ENCODE measurements around the gene SOX30. TPM values are rescaled to one million over a fixed set of nuclear protein-coding genes. Genes with fewer than 3 reads are reported as not detected.

Gene SOX30
- total and polyA plus RNA-seq, 4 donors: under 0.01 to 0.21 TPM; not detected in 2

GRCh38 chr5:157682257-157682656, 30.0 kb upstream of the SOX30 start:
- Histone ChIP-seq H3K4me3 (ENCODE audit: low read depth in 1 of 3, low read length in 3 of 3) (no peak overlapping the region), H3K9me3 (ENCODE audit: control insufficient read depth in 4 of 4, low read length in 3 of 4) (no peaks in the 10 kb centered on the region), H3K4me1 (ENCODE audit: control insufficient read depth in 4 of 4, insufficient read depth in 4 of 4, low read length in 3 of 4) (no peaks in the 10 kb centered on the region), H3K27ac (ENCODE audit: low read depth in 1 of 2, low read length in 2 of 2) (no peak overlapping the region), H3K27me3 (ENCODE audit: control insufficient read depth in 4 of 4, insufficient read depth in 4 of 4, low read length in 3 of 4) (no peaks in the 10 kb centered on the region), H3K9ac (ENCODE audit: low read depth in 1 of 2, low read length in 2 of 2) (no peak overlapping the region), H3K36me3 (ENCODE audit: control insufficient read depth in 4 of 4, insufficient read depth in 3 of 4, low read depth in 1 of 4, low read length in 3 of 4) (no peaks in the 10 kb centered on the region)
- WGBS: 60% methylated on average over 3 of the region's 3 CpGs
- TF ChIP-seq FOXA1 (IDR thresholded peaks at IDR 0.05) (no peak), FOXA2 (IDR thresholded peaks at IDR 0.05) (no peak), ATF3 (IDR thresholded peaks at IDR 0.05) (no peak), NR2F2 (IDR thresholded peaks at IDR 0.05) (no peak)
- TF ChIP-seq, protein P1, sequence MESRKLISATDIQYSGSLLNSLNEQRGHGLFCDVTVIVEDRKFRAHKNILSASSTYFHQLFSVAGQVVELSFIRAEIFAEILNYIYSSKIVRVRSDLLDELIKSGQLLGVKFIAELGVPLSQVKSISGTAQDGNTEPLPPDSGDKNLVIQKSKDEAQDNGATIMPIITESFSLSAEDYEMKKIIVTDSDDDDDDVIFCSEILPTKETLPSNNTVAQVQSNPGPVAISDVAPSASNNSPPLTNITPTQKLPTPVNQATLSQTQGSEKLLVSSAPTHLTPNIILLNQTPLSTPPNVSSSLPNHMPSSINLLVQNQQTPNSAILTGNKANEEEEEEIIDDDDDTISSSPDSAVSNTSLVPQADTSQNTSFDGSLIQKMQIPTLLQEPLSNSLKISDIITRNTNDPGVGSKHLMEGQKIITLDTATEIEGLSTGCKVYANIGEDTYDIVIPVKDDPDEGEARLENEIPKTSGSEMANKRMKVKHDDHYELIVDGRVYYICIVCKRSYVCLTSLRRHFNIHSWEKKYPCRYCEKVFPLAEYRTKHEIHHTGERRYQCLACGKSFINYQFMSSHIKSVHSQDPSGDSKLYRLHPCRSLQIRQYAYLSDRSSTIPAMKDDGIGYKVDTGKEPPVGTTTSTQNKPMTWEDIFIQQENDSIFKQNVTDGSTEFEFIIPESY (IDR thresholded peaks at IDR 0.05): no peak
- no peak for DNase-seq (ENCODE audit: low spot score)

GRCh38 chr5:157681048-157681447, 28.8 kb upstream of the SOX30 start:
- no peaks in the 10 kb centered on the region for H3K4me1 ChIP-seq (ENCODE audit: control insufficient read depth in 4 of 4, insufficient read depth in 4 of 4, low read length in 3 of 4)
- H3K27me3 ChIP-seq (ENCODE audit: control insufficient read depth in 4 of 4, insufficient read depth in 4 of 4, low read length in 3 of 4): no peaks in the 10 kb centered on the region
- H3K9me3 ChIP-seq (ENCODE audit: control insufficient read depth in 4 of 4, low read length in 3 of 4): no peaks in the 10 kb centered on the region
- TF ChIP-seq NR2F2 (IDR thresholded peaks at IDR 0.05): no peak
- no peak for TF ChIP-seq GABPA (IDR thresholded peaks at IDR 0.05 in 1 of 2, conservative IDR thresholded peaks at IDR 0.05 in 1 of 2)
- TF ChIP-seq ATF3 (IDR thresholded peaks at IDR 0.05): no peak
- no peak overlapping the region for H3K9ac ChIP-seq (ENCODE audit: low read depth in 1 of 2, low read length in 2 of 2)
- H3K4me3 ChIP-seq (ENCODE audit: low read depth in 1 of 3, low read length in 3 of 3): no peak overlapping the region
- 84% methylated on average over 4 of the region's 4 CpGs for WGBS
- no peak overlapping the region for H3K27ac ChIP-seq (ENCODE audit: low read depth in 1 of 2, low read length in 2 of 2)
- no peaks in the 10 kb centered on the region for H3K36me3 ChIP-seq (ENCODE audit: control insufficient read depth in 4 of 4, insufficient read depth in 3 of 4, low read depth in 1 of 4, low read length in 3 of 4)
- no peak for DNase-seq (ENCODE audit: low spot score)

- H3K27me3 ChIP-seq (ENCODE audit: control insufficient read depth in 4 of 4, insufficient read depth in 4 of 4, low read length in 3 of 4): no peaks in the 10 kb centered on the region
- H3K4me1 ChIP-seq (ENCODE audit: control insufficient read depth in 4 of 4, insufficient read depth in 4 of 4, low read length in 3 of 4): no peaks in the 10 kb centered on the region
- 99% methylated on average over 2 of the region's 2 CpGs for WGBS
- no peak overlapping the region for H3K9ac ChIP-seq (ENCODE audit: low read depth in 1 of 2, low read length in 2 of 2)
- H3K9me3 ChIP-seq (ENCODE audit: control insufficient read depth in 4 of 4, low read length in 3 of 4): no peaks in the 10 kb centered on the region
- TF ChIP-seq HNF4A (conservative IDR thresholded peaks at IDR 0.05) (no peak), ATF3 (IDR thresholded peaks at IDR 0.05) (no peak), RXRA (IDR thresholded peaks at IDR 0.05) (no peak)
- no peak overlapping the region for H3K4me3 ChIP-seq (ENCODE audit: low read depth in 1 of 3, low read length in 3 of 3)
- no peak overlapping the region for H3K27ac ChIP-seq (ENCODE audit: low read depth in 1 of 2, low read length in 2 of 2)
- DNase-seq (ENCODE audit: low spot score): no peak
- no peaks in the 10 kb centered on the region for H3K36me3 ChIP-seq (ENCODE audit: control insufficient read depth in 4 of 4, insufficient read depth in 3 of 4, low read depth in 1 of 4, low read length in 3 of 4)
Measured at GRCh38 chr5:157680239-157680638, 28.0 kb upstream of the SOX30 start.

DNA sequence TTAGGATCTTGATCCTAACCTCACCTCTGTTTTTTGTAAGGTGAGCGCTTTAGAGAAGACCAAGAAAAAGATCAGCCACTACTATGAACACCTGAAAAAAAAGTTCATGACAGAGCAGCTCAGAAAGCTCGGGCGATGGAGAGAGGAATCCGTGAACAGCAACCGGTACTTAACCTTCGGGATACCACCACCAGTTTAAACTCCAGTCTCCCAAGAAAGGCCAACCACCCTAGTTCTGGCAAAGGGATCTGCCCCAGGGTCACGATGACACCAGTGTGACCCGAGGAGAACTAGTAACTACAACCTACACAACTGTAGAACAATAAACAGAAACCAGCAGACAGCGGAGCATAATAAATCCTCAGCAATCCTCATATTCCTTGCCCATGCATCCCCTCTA, 27.6 kb upstream of the SOX30 start:
- H3K4me1 ChIP-seq (ENCODE audit: control insufficient read depth in 4 of 4, insufficient read depth in 4 of 4, low read length in 3 of 4): no peaks in the 10 kb centered on the region
- 95% methylated on average over 9 of the region's 9 CpGs for WGBS
- DNase-seq (ENCODE audit: low spot score): no peak
- no peak overlapping the region for H3K9ac ChIP-seq (ENCODE audit: low read depth in 1 of 2, low read length in 2 of 2)
- H3K36me3 ChIP-seq (ENCODE audit: control insufficient read depth in 4 of 4, insufficient read depth in 3 of 4, low read depth in 1 of 4, low read length in 3 of 4): no peaks in the 10 kb centered on the region
- no peaks in the 10 kb centered on the region for H3K9me3 ChIP-seq (ENCODE audit: control insufficient read depth in 4 of 4, low read length in 3 of 4)
- H3K27me3 ChIP-seq (ENCODE audit: control insufficient read depth in 4 of 4, insufficient read depth in 4 of 4, low read length in 3 of 4): no peaks in the 10 kb centered on the region
- H3K4me3 ChIP-seq (ENCODE audit: low read depth in 1 of 3, low read length in 3 of 3): no peak overlapping the region
- H3K27ac ChIP-seq (ENCODE audit: low read depth in 1 of 2, low read length in 2 of 2): no peak overlapping the region
- TF ChIP-seq YY1 (IDR thresholded peaks at IDR 0.05): no peak
- TF ChIP-seq, protein P1 (IDR thresholded peaks at IDR 0.05): no peak
- TF ChIP-seq RXRA (IDR thresholded peaks at IDR 0.05): no peak
- no peak for TF ChIP-seq FOXA1 (IDR thresholded peaks at IDR 0.05)
- no peak for TF ChIP-seq RAD21 (IDR thresholded peaks at IDR 0.05)
- TF ChIP-seq HNF4A (conservative IDR thresholded peaks at IDR 0.05): no peak
- TF ChIP-seq, protein P2, sequence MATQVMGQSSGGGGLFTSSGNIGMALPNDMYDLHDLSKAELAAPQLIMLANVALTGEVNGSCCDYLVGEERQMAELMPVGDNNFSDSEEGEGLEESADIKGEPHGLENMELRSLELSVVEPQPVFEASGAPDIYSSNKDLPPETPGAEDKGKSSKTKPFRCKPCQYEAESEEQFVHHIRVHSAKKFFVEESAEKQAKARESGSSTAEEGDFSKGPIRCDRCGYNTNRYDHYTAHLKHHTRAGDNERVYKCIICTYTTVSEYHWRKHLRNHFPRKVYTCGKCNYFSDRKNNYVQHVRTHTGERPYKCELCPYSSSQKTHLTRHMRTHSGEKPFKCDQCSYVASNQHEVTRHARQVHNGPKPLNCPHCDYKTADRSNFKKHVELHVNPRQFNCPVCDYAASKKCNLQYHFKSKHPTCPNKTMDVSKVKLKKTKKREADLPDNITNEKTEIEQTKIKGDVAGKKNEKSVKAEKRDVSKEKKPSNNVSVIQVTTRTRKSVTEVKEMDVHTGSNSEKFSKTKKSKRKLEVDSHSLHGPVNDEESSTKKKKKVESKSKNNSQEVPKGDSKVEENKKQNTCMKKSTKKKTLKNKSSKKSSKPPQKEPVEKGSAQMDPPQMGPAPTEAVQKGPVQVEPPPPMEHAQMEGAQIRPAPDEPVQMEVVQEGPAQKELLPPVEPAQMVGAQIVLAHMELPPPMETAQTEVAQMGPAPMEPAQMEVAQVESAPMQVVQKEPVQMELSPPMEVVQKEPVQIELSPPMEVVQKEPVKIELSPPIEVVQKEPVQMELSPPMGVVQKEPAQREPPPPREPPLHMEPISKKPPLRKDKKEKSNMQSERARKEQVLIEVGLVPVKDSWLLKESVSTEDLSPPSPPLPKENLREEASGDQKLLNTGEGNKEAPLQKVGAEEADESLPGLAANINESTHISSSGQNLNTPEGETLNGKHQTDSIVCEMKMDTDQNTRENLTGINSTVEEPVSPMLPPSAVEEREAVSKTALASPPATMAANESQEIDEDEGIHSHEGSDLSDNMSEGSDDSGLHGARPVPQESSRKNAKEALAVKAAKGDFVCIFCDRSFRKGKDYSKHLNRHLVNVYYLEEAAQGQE (IDR thresholded peaks at IDR 0.05): no peak
- TF ChIP-seq JUND (IDR thresholded peaks at IDR 0.05): no peak
- no peak for TF ChIP-seq EGR1 (IDR thresholded peaks at IDR 0.05; ENCODE audit: low read depth in 2 of 2)
- TF ChIP-seq FOXA2 (IDR thresholded peaks at IDR 0.05): no peak
- TF ChIP-seq ATF3 (IDR thresholded peaks at IDR 0.05): no peak
- no peak for TF ChIP-seq SP1 (IDR thresholded peaks at IDR 0.05)
- no peak for TF ChIP-seq GABPA (IDR thresholded peaks at IDR 0.05 in 1 of 2, conservative IDR thresholded peaks at IDR 0.05 in 1 of 2)

Measured in liver (tissue), 9 donors.